Activated CD8-positive, alpha-beta memory T cell treated with anti-CD3 and anti-CD28 coated beads for 36 hours (primary cell): ENCODE measurements around the gene CLIC3. TPM values are rescaled to one million over a fixed set of nuclear protein-coding genes. Genes with fewer than 3 reads are reported as not detected.

ENCODE experiments used
- CTCF ChIA-PET: fragments of 350-600 bp; sonication (Branson Sonifier 250); formaldehyde crosslinking; loops from one replicate; lab custom pipeline; 2021; ENCODE audit warnings: antibody characterized with exemption; lab: Charles Lee
- POLR2A ChIA-PET: fragments of 350-600 bp; sonication (Branson Sonifier 250); formaldehyde crosslinking; loops from one replicate; lab custom pipeline; 2021; ENCODE audit warnings: antibody characterized with exemption; lab: Charles Lee
- total RNA-seq, 2 experiments: library from RNA; stranded (reverse); gene quantifications; one replicate each; pipeline ENCODE4 v1.2.3, GENCODE V29; 2021

CLIC3 gene
- total RNA-seq, 2 experiments from 2014 or later = not detected

- POLR2A ChIA-PET = interaction anchor here (0.6 to 1.5 kb wide), 3 partner anchors 47 to 198 kb away, joined by 3 to 6 read pairs (median 4); no protein-coding TSS in a partner anchor
These were observed 1.0 kb downstream of the CLIC3 start for GRCh38 chr9:136995362-136995761.

GRCh38 chr9:136994888-136995230 lies 1.5 kb downstream of the CLIC3 start:
- POLR2A ChIA-PET = interaction anchor here (0.6 kb wide), 2 partner anchors 73 to 197 kb away, joined by 3 to 6 read pairs; no protein-coding TSS in a partner anchor
- CTCF ChIA-PET = interaction anchor here (1.2 to 4.4 kb wide), 3 partner anchors 34 to 151 kb away, joined by 3 to 26 read pairs (median 9); partner anchors contain the start of gene ABCA2

More at GRCh38 chr9:136995362-136995761, 1.0 kb downstream of the CLIC3 start:
- CTCF ChIA-PET = interaction anchor here (1.1 to 2.3 kb wide), 5 partner anchors 20 to 151 kb away, joined by 3 to 13 read pairs (median 9); partner anchors contain the start of gene ABCA2

GRCh38 chr9:136994180-136994887 lies 2.0 kb downstream of the CLIC3 start:
- ChIA-PET POLR2A (interaction anchor here (0.6 kb wide), 1 partner anchor 39 kb away, joined by 4 read pairs; no protein-coding TSS in a partner anchor), CTCF (interaction anchor here (1.1 to 4.4 kb wide), 4 partner anchors 35 to 152 kb away, joined by 3 to 26 read pairs (median 6); partner anchors contain the start of genes ABCA2, AJM1 and C8G)

GRCh38 chr9:136992819-136993369 lies 3.5 kb downstream of the CLIC3 start:
- ChIA-PET POLR2A (interaction anchor here (0.5 to 1.8 kb wide), 8 partner anchors 9 to 243 kb away, joined by 3 to 9 read pairs (median 4); no protein-coding TSS in a partner anchor), CTCF (interaction anchor here (0.9 to 4.4 kb wide), 9 partner anchors 18 to 151 kb away, joined by 3 to 26 read pairs (median 6); partner anchors contain the start of genes ABCA2, AJM1 and C8G)

- POLR2A ChIA-PET = interaction anchor here (0.5 to 1.8 kb wide), 13 partner anchors 10 to 264 kb away, joined by 3 to 13 read pairs (median 4); no protein-coding TSS in a partner anchor
- CTCF ChIA-PET = interaction anchor here (1.0 to 4.4 kb wide), 10 partner anchors 10 to 204 kb away, joined by 3 to 26 read pairs (median 6); partner anchors contain the start of genes ABCA2, AJM1, C8G and LCNL1
These were observed 4.2 kb downstream of the CLIC3 start, which contains the start of gene PAXX for GRCh38 chr9:136991993-136992818. TSS of gene PAXX (plus strand) at chr9:136992422. CDS start at chr9:136992444, 22 bp downstream.

- ChIA-PET POLR2A (interaction anchor here (1.5 kb wide), 1 partner anchor 262 kb away, joined by 3 read pairs; no protein-coding TSS in a partner anchor), CTCF (interaction anchor here (1.6 to 4.4 kb wide), 3 partner anchors 16 to 45 kb away, joined by 6 to 26 read pairs (median 18); partner anchors contain the start of gene ABCA2)
These were observed 6.0 kb downstream of the CLIC3 start for GRCh38 chr9:136990242-136990911.

- CTCF ChIA-PET = interaction anchor here (0.6 to 1.4 kb wide), 3 partner anchors 41 to 1140 kb away, joined by 3 to 4 read pairs (median 3); partner anchors contain the start of gene C8G
- POLR2A ChIA-PET = interaction anchor here (0.6 kb wide), 1 partner anchor 12 kb away, joined by 4 read pairs; no protein-coding TSS in a partner anchor
These were observed 7.5 kb downstream of the CLIC3 start for GRCh38 chr9:136988872-136989271.

- POLR2A ChIA-PET = no interaction called here
These were observed 10.5 kb downstream of the CLIC3 start for GRCh38 chr9:136985853-136986252.

GRCh38 chr9:136985027-136985602 lies 11.3 kb downstream of the CLIC3 start:
- ChIA-PET POLR2A (no interaction called here), CTCF (interaction anchor here (0.9 to 1.5 kb wide), 3 partner anchors 10 to 44 kb away, joined by 3 to 5 read pairs (median 3); no protein-coding TSS in a partner anchor)

More at GRCh38 chr9:136985853-136986252, 10.5 kb downstream of the CLIC3 start:
- CTCF ChIA-PET = interaction anchor here (1.4 kb wide), 1 partner anchor 11 kb away, joined by 3 read pairs; no protein-coding TSS in a partner anchor

- POLR2A ChIA-PET = no interaction called here
- CTCF ChIA-PET = interaction anchor here (0.9 to 1.5 kb wide), 3 partner anchors 9 to 45 kb away, joined by 3 to 5 read pairs (median 3); no protein-coding TSS in a partner anchor
These were observed 11.8 kb downstream of the CLIC3 start for GRCh38 chr9:136984464-136985026.

- ChIA-PET POLR2A (no interaction called here), CTCF (no interaction called here)
These were observed 12.6 kb downstream of the CLIC3 start for GRCh38 chr9:136983656-136984314.

- ChIA-PET CTCF (no interaction called here), POLR2A (no interaction called here)
These were observed 13.2 kb downstream of the CLIC3 start for GRCh38 chr9:136983167-136983566.

GRCh38 chr9:136982232-136983051 lies 13.9 kb downstream of the CLIC3 start, which contains the start of gene LCNL1:
TSS of gene LCNL1 (plus strand) at chr9:136982993. CDS start at chr9:136983587, 594 bp downstream.
- ChIA-PET CTCF (interaction anchor here (1.1 kb wide), 1 partner anchor 10 kb away, joined by 5 read pairs; the partner anchor contains the start of gene PAXX), POLR2A (no interaction called here)

GRCh38 chr9:136981588-136982231 lies 14.7 kb downstream of the CLIC3 start:
- ChIA-PET CTCF (interaction anchor here (1.0 to 1.1 kb wide), 2 partner anchors 10 to 54 kb away, joined by 3 to 5 read pairs; partner anchors contain the start of gene PAXX), POLR2A (no interaction called here)
